Measurements from ENCODE around the gene ATXN7L1.
"Not testable (repeated sequence)": the region's sequence is repeated elsewhere in the genome, so short reads cannot be mapped to it uniquely, and the experiment has no call there.

The ATXN7L1 gene

DNA sequence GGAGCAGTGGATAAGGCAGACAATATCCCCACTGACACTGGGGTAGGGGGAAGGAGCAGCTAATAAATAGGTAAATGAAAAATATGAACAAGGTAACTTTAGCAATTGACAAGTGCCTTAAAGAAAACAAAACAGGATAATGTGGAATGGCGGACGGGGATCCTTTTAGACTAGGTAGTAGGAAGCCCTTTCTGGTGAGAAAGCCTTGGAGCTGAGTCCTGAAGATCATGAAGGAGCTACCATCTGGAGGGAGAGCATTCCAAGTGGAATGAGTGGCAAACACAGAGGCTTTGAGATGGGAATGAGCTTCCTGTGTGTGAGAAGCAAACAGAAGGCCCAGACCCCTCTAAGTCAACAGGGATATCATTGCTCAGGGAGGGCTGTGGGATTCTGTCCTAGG, 16.0 kb upstream of the ATXN7L1 start:
- no peak for DNase-seq (ENCODE audit: low read depth)

DNA sequence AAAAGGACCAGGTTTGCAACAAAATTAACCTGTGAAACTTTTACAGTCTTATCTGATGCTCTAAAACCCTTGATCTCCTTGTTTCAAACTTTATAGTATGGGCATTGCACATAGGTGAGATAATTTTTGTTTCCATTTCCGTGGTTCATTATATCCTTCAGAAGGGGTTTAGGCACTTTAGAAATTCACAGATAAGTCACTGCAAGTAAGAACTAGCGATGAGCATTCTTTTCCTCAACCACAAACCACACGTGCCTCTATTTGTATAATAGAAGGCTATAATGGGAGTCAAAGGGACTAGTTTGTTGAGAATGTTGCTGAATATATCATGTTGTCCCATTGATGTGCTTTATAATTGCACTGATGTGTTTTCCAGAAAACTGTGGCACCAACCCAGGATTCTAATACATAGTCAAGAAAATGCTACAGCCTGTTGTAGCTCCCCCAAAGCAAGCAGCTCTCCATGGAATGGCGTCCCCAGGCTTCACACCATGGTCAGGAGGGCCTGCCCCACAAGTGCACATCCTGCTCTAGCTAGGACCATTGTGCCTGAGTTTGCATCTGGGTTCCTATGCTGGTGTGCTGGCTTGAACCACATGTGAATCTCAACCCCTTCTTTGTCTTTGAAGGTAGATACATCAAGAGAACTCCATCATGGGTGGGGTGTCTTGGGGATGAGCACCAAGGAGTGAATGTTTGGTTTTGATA, 14.0 kb upstream of the ATXN7L1 start:
- no peak for DNase-seq (ENCODE audit: low read depth)

GRCh38 chr7:105887569-105888189, 11.3 kb upstream of the ATXN7L1 start:
- no peak for DNase-seq (ENCODE audit: low read depth)

- no peak for DNase-seq (ENCODE audit: low read depth)
These were observed 10.4 kb upstream of the ATXN7L1 start for GRCh38 chr7:105886776-105887175.

DNA sequence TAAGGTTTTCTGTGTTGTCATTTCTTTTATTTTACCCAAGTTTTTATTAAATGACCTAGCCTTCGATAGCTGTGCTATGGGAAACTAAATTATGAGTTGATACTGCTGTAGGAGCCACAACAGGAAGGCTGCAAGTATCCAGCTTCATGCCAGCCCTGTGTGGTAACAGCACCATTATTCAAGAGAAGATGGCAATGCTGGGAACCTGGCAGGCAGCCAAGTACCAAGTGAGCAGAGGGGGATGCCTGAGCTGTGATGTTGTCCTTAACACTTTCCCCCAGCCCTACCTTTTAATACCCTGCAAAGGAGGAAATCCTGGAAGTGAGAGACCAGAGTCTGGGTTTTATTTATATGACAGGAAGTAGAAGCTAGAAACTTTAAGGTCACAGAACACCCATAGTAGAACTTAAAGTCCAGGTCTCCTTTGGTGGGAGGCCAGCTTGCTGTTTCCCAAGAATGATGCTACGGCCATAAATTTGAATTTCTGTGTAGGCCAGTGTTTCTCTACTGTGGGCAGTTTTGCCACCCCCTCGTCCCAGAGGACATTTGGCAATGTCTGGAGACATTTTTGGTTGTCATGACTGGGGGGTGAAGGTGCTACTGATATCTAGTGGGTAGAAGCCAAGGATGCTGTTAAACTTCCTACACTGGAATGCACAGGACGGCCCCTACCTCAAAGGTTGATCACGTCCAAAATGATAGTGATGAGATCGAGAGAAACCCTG, 9.2 kb upstream of the ATXN7L1 start:
- DNase-seq (ENCODE audit: low read depth), result no peak

- DNase-seq (ENCODE audit: low read depth), result not testable (repeated sequence)
These were observed 6.8 kb upstream of the ATXN7L1 start for GRCh38 chr7:105883179-105883578.

DNA sequence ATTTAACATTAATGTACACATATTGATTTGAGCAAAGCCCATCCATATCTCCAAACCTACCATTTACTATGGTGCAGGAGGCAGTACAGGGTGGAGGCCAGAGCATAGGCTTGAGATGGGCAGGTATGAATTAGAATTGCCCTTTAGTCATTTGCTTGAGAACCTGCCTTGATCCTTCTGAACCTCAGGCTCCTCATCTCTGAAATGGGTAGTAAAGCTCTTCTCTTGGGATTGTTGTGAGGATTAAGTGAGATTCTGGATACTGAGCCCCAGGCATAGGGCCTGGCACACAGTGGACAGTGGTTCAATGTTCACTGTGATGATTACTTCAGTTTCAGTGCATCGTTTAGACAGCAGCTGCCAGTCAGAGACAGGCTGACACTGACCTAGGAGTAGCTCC, 5.0 kb upstream of the ATXN7L1 start:
- DNase-seq (ENCODE audit: low read depth), result no peak

- no peak for DNase-seq (ENCODE audit: low read depth)
These were observed 4.4 kb upstream of the ATXN7L1 start for GRCh38 chr7:105880571-105881330.

DNA sequence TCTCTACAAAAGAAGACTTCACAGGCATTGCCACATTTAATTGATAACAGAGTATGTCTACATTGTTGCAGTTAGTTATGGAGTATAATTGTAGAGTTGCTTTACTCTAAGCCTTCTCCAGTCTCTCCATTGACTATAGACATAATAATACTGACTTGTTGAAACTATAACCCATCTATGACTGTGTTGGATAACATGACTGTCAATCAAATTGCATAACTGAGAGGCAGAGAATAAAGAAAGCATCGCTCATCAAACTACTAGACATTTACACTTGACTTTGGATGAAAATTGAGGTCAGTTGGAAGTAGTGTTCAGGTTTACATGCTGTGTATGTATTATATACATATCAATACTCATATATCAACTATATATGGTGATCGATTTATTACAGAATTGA, 3.4 kb upstream of the ATXN7L1 start:
- DNase-seq (ENCODE audit: low read depth), result no peak

DNA sequence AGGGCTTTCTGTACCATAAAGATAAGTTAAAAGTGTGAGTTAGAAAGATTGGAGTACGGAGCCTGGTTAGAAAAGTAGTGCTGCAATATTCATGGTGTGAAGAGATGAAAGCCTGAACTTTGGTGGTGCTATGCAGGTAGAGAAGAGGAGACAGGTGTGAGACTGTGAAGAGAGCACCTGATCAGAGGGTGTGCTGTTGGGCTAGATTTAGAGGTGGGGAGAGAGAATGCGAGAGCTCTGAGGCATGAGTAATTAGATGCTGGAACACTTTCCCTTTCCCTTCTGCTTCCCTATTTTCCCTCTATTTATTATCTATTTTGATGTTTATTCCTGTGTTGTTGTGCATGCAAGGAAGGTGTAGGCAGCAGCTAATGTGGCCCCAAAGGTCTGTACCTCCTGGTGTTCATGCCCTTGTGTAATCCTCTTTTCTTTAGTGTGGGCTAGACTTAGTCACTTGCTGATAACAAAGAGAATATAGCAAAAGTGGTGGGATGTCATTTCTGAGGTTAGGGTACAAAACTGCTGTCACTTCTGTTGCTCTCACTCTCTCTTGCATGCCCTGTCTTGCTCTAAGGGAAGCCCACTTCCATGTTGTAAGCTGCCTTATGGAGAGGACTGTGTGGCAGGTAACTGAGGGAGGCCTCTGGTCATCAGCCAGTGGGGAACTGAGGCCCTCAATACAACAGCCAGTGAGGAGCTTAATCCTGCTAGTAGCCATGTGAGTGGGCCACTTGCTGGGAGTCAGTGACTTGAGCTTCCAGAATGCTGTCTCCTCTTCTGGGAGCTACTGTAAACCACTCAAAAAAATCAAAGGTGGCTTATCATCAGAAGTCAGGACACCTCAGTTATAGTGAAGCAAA, 2.6 kb upstream of the ATXN7L1 start:
- DNase-seq (ENCODE audit: low read depth), result no peak

- no peak for DNase-seq (ENCODE audit: low read depth)
These were observed 1.3 kb upstream of the ATXN7L1 start for GRCh38 chr7:105877736-105878135.

DNA sequence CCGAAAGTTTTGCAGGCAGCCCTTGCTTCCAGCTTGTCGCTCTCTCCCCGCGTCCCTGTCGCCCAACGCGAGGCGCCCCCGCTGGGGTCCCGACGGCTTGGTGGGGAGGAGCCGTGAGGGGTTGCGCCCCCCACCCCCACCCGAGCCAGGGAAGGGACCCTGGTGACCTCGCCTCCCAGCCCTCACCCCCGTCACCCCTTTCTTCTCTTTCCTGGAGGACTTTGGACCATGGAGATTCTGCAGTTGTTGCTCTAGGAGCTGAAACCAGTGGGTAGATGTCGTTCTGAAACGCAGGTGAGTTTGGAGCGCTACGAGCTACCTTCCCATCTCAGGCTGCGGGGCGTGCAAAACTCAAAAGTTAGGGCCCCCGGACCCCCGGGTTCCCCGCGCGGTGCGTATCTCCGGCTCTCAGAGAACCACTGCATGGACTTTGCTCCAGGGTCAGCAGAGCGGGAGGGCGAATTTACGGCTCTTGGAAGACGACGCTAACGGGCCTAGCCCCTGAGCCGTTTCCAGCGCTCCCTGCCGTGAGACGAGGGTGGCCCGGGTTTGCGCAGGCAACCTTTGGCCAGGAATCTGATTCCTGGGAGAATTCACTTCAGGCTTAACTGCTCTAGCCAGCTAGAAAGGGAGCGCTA, 684 bp upstream of the ATXN7L1 start:
- no peak for DNase-seq (ENCODE audit: low read depth)

DNA sequence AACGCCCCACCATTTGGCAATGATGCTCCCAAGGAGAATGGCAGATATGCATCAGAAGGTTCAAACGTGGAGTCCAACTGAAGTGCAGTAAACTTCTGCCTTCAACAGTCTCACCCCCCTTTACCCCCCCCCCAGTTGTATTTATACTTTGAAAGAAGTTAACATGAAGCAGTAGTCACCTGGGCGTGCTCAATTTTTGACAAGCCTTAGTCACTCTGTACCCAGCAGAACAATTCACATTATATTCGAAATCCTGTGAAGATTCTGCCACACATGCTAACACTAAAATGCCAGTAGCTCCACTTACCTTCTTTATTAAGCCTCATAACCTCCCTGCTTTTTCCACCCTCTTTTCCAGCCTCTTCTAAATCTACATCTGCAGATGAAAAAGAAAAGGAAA, 894 bp downstream of the ATXN7L1 start:
- no peak for DNase-seq (ENCODE audit: low read depth)

- no peak for DNase-seq (ENCODE audit: low read depth)
These were observed 2.3 kb downstream of the ATXN7L1 start for GRCh38 chr7:105874055-105874454.

GRCh38 chr7:105872491-105872890, 3.9 kb downstream of the ATXN7L1 start:
- no peak for DNase-seq (ENCODE audit: low read depth)

DNA sequence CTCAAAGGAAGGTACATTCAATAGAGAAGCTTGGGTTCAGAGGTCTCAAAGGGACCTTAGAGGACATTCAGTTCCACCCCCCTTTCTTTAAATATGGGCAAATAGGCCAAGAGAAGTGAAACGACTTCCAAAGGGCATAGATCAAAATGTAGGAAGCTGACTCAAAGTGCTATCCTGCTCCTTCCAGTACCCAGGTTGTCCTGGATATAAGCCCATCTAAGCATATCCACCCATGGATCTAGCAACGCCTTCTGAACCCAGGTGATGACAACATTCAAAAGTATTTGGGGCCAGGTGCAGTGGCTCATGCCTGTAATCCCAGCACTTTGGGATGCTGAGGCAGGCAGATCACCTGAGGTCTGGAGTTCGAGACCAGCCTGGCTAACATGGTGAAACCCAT, 5.3 kb downstream of the ATXN7L1 start:
- DNase-seq (ENCODE audit: low read depth), result no peak

- no peak for DNase-seq (ENCODE audit: low read depth)
These were observed 10.1 kb downstream of the ATXN7L1 start for GRCh38 chr7:105866102-105866801.

DNA sequence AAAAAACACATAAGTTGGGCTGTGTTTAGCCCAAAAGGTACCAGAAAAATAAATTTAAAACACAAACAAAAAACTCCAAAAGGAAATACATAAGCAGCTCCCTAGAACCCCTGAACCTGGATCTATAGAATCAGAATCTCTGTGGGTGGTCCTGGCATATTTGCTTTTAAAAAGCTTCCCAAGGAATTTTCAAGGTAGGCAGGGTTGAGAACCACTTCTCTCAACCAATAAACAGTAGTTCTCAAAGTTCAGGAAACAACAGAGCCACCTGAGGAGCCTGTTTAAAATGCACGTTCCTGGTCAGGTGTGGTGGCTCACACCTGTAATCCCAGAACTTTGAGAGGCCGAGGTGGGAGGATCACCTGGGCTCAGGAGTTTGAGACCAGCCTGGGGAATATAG, 12.5 kb downstream of the ATXN7L1 start:
- DNase-seq (ENCODE audit: low read depth), result no peak

DNA sequence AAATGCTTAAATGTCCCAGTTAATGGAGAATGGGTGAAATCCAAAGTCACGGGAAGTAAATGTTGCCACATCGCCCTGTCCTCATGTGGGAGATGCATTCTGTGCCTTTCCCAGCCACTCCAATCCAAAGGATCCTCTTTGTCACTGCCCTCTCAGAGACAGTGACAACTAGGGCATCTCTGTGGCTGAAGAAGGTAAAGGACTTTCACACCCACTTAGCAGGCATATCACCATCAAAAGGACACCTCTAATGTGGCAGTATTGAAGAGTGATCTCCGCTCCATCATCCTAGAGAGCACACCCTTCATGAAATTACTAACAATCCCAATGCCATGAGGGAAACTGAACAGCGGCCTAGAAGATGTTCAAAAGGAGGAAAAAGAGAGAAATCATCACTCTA, 13.6 kb downstream of the ATXN7L1 start:
- DNase-seq (ENCODE audit: low read depth), result no peak

DNA sequence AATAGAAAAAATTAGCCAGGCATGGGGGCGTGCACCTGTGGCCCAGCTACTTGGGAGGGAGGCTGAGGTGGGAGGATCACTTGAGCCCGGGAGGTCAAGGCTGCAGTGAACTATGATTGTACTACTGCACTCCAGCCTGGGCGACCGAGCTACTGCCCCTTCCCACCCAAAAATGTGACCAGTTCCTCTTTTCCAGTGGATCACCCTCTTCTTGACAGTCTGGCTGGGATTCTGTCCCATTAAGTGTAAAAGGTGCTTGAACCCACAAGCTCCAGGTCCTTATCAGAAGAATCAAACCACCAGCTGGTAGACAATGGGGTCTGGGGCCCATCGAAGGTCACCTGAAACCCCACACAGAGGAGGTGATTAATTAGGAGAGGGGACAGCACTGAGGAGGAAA, 14.1 kb downstream of the ATXN7L1 start:
- no peak for DNase-seq (ENCODE audit: low read depth)

DNA sequence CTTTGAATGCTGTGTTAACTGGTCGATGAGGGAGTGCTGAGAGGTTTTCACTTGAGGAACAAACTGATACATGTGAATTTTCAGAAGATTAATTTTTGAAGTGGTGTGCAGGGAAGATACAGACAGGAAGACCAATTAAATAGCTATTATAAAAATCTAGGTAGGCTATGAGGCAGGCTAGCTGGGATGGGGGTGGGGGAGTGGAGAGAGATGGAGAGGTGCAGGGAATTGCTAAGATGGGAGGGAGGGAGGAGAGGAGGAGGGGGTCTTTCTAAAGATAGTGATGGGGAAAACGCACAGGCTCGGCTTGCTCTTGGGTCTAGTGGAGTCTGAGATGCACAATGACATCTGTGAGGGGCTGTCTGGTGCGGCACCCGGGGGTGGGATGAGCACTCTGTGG, 15.2 kb downstream of the ATXN7L1 start:
- no peak for DNase-seq (ENCODE audit: low read depth)

Data from HS-27A (cell line).